ENCODE results near the gene RASSF1. TPM values are rescaled to one million over a fixed set of nuclear protein-coding genes. Genes with fewer than 3 reads are reported as not detected.

Gene RASSF1
- total and polyA plus RNA-seq, 2 of the 13 experiments (the other 11 are each of a cell fraction or from before 2014, with no cell fraction given): 10.2 to 27.5 TPM

DNA sequence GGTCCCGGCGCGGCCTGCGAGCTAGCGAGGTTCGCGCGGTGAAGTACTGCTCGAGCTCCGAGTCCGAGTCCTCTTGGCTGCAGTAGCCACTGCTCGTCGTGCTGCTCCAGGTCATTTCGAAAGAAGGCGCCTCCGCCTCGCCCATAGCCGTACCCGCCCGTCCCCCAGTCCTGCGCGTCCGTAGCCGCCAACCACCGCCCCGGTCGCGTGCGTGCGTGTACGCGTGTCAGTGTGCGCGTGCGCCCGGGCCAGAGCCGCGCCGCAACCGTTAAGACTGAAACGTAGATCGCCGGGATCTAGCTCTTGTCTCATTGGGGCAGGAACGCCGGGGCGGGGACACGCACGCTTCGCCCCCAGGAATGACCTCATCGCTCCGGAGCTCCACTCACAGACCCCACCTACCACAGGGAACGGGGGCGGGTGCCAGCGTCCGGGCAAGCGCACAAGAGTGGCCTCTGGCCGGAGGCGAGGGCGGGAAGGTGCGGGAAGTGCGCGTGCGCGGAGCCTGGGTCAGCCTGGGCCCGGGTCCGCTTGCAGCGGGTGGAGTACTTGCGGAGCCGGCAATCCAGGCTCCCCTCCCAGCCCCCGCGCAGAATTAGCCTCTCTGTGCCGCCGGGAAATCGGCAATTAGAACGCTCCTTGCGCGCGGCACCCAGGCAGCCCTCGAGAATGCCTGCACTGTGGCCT, 3.3 kb downstream of the RASSF1 start (continued):
- TF ChIP-seq ZNF574 (CRISPR knock-in tag; IDR thresholded peaks at IDR 0.05) (peak; percentile 69), ZNF547 (CRISPR knock-in tag; IDR thresholded peaks at IDR 0.05) (peak; percentile 85), HNF1B (CRISPR knock-in tag; IDR thresholded peaks at IDR 0.05) (peak; percentile 67), SP5 (CRISPR knock-in tag; IDR thresholded peaks at IDR 0.05; ENCODE audit: borderline replicate concordance, low read depth) (peak; percentile 67; the same call in 1 of the 2 replicates), MEF2D (CRISPR knock-in tag; IDR thresholded peaks at IDR 0.05) (peak; percentile 86), ZNF709 (CRISPR knock-in tag; IDR thresholded peaks at IDR 0.05) (peak; percentile 93), STAG1 (CRISPR knock-in tag; IDR thresholded peaks at IDR 0.05) (no peak), TBX2 (CRISPR knock-in tag; IDR thresholded peaks at IDR 0.05; ENCODE audit: borderline replicate concordance) (peak; percentile 62), ZNF282 (IDR thresholded peaks at IDR 0.05; ENCODE audit: partially characterized antibody) (no peak), BHLHE40 (IDR thresholded peaks at IDR 0.05; ENCODE audit: low read length) (peak; percentile 94), JDP2 (CRISPR knock-in tag; IDR thresholded peaks at IDR 0.05; ENCODE audit: borderline replicate concordance) (no peak), MED1 (CRISPR knock-in tag; IDR thresholded peaks at IDR 0.05) (peak; percentile 81), JUN (CRISPR knock-in tag; IDR thresholded peaks at IDR 0.05) (peak; percentile 90), SCMH1 (CRISPR knock-in tag; IDR thresholded peaks at IDR 0.05; ENCODE audit: borderline replicate concordance) (no peak)
- TF ChIP-seq, protein P1, sequence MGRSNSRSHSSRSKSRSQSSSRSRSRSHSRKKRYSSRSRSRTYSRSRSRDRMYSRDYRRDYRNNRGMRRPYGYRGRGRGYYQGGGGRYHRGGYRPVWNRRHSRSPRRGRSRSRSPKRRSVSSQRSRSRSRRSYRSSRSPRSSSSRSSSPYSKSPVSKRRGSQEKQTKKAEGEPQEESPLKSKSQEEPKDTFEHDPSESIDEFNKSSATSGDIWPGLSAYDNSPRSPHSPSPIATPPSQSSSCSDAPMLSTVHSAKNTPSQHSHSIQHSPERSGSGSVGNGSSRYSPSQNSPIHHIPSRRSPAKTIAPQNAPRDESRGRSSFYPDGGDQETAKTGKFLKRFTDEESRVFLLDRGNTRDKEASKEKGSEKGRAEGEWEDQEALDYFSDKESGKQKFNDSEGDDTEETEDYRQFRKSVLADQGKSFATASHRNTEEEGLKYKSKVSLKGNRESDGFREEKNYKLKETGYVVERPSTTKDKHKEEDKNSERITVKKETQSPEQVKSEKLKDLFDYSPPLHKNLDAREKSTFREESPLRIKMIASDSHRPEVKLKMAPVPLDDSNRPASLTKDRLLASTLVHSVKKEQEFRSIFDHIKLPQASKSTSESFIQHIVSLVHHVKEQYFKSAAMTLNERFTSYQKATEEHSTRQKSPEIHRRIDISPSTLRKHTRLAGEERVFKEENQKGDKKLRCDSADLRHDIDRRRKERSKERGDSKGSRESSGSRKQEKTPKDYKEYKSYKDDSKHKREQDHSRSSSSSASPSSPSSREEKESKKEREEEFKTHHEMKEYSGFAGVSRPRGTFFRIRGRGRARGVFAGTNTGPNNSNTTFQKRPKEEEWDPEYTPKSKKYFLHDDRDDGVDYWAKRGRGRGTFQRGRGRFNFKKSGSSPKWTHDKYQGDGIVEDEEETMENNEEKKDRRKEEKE (IDR thresholded peaks at IDR 0.05): no peak
- TF ChIP-seq, protein P2, sequence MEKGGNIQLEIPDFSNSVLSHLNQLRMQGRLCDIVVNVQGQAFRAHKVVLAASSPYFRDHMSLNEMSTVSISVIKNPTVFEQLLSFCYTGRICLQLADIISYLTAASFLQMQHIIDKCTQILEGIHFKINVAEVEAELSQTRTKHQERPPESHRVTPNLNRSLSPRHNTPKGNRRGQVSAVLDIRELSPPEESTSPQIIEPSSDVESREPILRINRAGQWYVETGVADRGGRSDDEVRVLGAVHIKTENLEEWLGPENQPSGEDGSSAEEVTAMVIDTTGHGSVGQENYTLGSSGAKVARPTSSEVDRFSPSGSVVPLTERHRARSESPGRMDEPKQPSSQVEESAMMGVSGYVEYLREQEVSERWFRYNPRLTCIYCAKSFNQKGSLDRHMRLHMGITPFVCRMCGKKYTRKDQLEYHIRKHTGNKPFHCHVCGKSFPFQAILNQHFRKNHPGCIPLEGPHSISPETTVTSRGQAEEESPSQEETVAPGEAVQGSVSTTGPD (CRISPR knock-in tag; IDR thresholded peaks at IDR 0.05): 0 out of 2 replicates have a peak, but pooled peaks have one; percentile 35
- TF ChIP-seq, protein P3, sequence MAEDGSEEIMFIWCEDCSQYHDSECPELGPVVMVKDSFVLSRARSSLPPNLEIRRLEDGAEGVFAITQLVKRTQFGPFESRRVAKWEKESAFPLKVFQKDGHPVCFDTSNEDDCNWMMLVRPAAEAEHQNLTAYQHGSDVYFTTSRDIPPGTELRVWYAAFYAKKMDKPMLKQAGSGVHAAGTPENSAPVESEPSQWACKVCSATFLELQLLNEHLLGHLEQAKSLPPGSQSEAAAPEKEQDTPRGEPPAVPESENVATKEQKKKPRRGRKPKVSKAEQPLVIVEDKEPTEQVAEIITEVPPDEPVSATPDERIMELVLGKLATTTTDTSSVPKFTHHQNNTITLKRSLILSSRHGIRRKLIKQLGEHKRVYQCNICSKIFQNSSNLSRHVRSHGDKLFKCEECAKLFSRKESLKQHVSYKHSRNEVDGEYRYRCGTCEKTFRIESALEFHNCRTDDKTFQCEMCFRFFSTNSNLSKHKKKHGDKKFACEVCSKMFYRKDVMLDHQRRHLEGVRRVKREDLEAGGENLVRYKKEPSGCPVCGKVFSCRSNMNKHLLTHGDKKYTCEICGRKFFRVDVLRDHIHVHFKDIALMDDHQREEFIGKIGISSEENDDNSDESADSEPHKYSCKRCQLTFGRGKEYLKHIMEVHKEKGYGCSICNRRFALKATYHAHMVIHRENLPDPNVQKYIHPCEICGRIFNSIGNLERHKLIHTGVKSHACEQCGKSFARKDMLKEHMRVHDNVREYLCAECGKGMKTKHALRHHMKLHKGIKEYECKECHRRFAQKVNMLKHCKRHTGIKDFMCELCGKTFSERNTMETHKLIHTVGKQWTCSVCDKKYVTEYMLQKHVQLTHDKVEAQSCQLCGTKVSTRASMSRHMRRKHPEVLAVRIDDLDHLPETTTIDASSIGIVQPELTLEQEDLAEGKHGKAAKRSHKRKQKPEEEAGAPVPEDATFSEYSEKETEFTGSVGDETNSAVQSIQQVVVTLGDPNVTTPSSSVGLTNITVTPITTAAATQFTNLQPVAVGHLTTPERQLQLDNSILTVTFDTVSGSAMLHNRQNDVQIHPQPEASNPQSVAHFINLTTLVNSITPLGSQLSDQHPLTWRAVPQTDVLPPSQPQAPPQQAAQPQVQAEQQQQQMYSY (CRISPR knock-in tag; IDR thresholded peaks at IDR 0.05): 0 out of 2 replicates have a peak, but pooled peaks have one; percentile 47
